H1 (cell line): ENCODE measurements around the gene HDDC3. TPM values are rescaled to one million over a fixed set of nuclear protein-coding genes. Genes with fewer than 3 reads are reported as not detected.

Source experiments
- ASH2L ChIP-seq: fragments of 200-600, 300-600 bp; sonication (generic); IDR thresholded peaks from one replicate; pipeline ENCODE4 v1.7.1; 2017; ENCODE audit warnings: low read length
- CTCF ChIP-seq, 3 experiments: IDR thresholded peaks; 1 replicate in 2 of 3; 2 replicates in 1 of 3; pipeline versions ENCODE4 v1.5.1 to v1.6.1; 2011; ENCODE audit warnings: low read length in 3 of 3, mild to moderate bottlenecking in 3 of 3, inconsistent platforms in 2 of 3, low read depth in 1 of 3, moderate library complexity in 1 of 3; ENCODE audit not compliant: insufficient read depth in 1 of 3; ENCODE audit errors: control extremely low read depth in 1 of 3
- EGR1 ChIP-seq: IDR thresholded peaks from 2 replicates; pipeline ENCODE4 v1.6.1; 2011; ENCODE audit warnings: low read depth, low read length, borderline replicate concordance
- EP300 ChIP-seq, 2 experiments: IDR thresholded peaks; 1 replicate in 1 of 2; 2 replicates in 1 of 2; pipeline ENCODE4 v1.6.1; 2011 to 2012; ENCODE audit warnings: low read depth in 2 of 2, low read length in 2 of 2, mild to moderate bottlenecking in 2 of 2, borderline replicate concordance in 1 of 2, inconsistent platforms in 1 of 2, moderate library complexity in 1 of 2
- FOSL1 ChIP-seq: IDR thresholded peaks from 2 replicates; pipeline ENCODE4 v1.6.1; 2011; ENCODE audit warnings: mild to moderate bottlenecking, low read depth, low read length, moderate library complexity; ENCODE audit not compliant: insufficient read depth
- MAFK ChIP-seq: IDR thresholded peaks from 2 replicates; pipeline ENCODE4 v1.6.1; 2012; ENCODE audit warnings: low read depth, mild to moderate bottlenecking, improper control_type of control experiment, low read length
- NRF1 ChIP-seq: IDR thresholded peaks from 2 replicates; pipeline ENCODE4 v1.6.1; 2011; ENCODE audit warnings: mild to moderate bottlenecking, low read depth, low read length, improper control_type of control experiment
- POLR2AphosphoS5 ChIP-seq: IDR thresholded peaks from 2 replicates; pipeline ENCODE4 v1.6.1; 2011; ENCODE audit warnings: low read depth, low read length
- SIN3A ChIP-seq, 2 experiments: IDR thresholded peaks in 1 of 2; conservative IDR thresholded peaks in 1 of 2; 2 replicates each; pipeline ENCODE4 v1.6.1; 2011 to 2012; ENCODE audit warnings: low read length in 2 of 2, improper control_type of control experiment in 1 of 2, low read depth in 1 of 2, mild to moderate bottlenecking in 1 of 2
- SRF ChIP-seq: IDR thresholded peaks from 2 replicates; pipeline ENCODE4 v1.6.1; 2011; ENCODE audit warnings: mild to moderate bottlenecking, low read depth, low read length, moderate library complexity
- polyA plus RNA-seq, 7 experiments: library from polyadenylated mRNA; depleted of rRNA in 3 of 7; stranded (reverse) in 5 of 7; unstranded in 2 of 7; fragments of >200 nt in 5 of 7; fragments of 200-250 nt in 2 of 7; gene quantifications; 1 replicate in 5 of 7; 2 replicates in 1 of 7; 4 replicates in 1 of 7; pipeline versions ENCODE4 v1.2.1 to v1.2.3, GENCODE V29; 2011 to 2013; ENCODE audit warnings: missing spikeins in 2 of 7, mixed read lengths in 2 of 7
- total RNA-seq: library from RNA; stranded (reverse); fragmentation: NEBNext Ultra II Directional; extraction: Animal tissue kit (Norgen Biotek cat#: 25700); gene quantifications from 2 replicates; pipeline ENCODE4 v1.2.1, GENCODE V29; 2021
- TF ChIP-seq, protein P1 (sequence below): IDR thresholded peaks from 2 replicates; pipeline ENCODE4 v1.6.1; 2011; ENCODE audit warnings: low read depth, mild to moderate bottlenecking, low read length; ENCODE audit not compliant: insufficient read depth

Gene HDDC3
- total and polyA plus RNA-seq, 2 of the 8 experiments (the other 6 are each of a cell fraction or from before 2014, with no cell fraction given) = 16.3 to 16.5 TPM

- no peak for TF ChIP-seq CTCF (IDR thresholded peaks at IDR 0.05; ENCODE audit: control extremely low read depth in 1 of 3, insufficient read depth in 1 of 3, low read depth in 1 of 3, low read length in 3 of 3)
- no peak for TF ChIP-seq POLR2AphosphoS5
- no peak for TF ChIP-seq EP300 (IDR thresholded peaks at IDR 0.05; ENCODE audit: borderline replicate concordance in 1 of 2, low read depth in 2 of 2, low read length in 2 of 2)
- TF ChIP-seq NRF1 = no peak
- TF ChIP-seq FOSL1 = no peak
- TF ChIP-seq MAFK = no peak
- TF ChIP-seq, protein P1, sequence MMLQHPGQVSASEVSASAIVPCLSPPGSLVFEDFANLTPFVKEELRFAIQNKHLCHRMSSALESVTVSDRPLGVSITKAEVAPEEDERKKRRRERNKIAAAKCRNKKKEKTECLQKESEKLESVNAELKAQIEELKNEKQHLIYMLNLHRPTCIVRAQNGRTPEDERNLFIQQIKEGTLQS = no peak
- TF ChIP-seq ASH2L = no peak
- no peak for TF ChIP-seq EGR1
- TF ChIP-seq SIN3A (conservative IDR thresholded peaks at IDR 0.05 in 1 of 2, IDR thresholded peaks at IDR 0.05 in 1 of 2; ENCODE audit: low read depth in 1 of 2, low read length in 2 of 2) = no peak
- TF ChIP-seq SRF = no peak
Observed at GRCh38 chr15:90883526-90883975, 48.8 kb downstream of the HDDC3 start (continued).
